NCI-H748 treated with DMSO at 0.1 percent for 48 hours (cell line): ENCODE measurements around the gene FKBP5.
A peak's percentile ranks its signal among the peaks of the same experiment; 100 is the strongest.
"Not testable (repeated sequence)": the region's sequence is repeated elsewhere in the genome, so short reads cannot be mapped to it uniquely, and the experiment has no call there.

Source experiments
- DNase-seq: peaks from one replicate; lab custom pipeline; 2025; lab: John Stamatoyannopoulos, UW

The FKBP5 gene

GRCh38 chr6:35583893-35584688 is 104.6 kb downstream of the FKBP5 start:
- DNase-seq = peak; percentile 74

GRCh38 chr6:35582315-35582714 is 106.4 kb downstream of the FKBP5 start:
- no peak for DNase-seq

- no peak for DNase-seq
Measured at GRCh38 chr6:35581633-35582032, 107.1 kb downstream of the FKBP5 start.

GRCh38 chr6:35580836-35581235 is 107.9 kb downstream of the FKBP5 start:
- DNase-seq = no peak

GRCh38 chr6:35576682-35577081 is 112.0 kb downstream of the FKBP5 start:
- DNase-seq = no peak

GRCh38 chr6:35573495-35574110 is 115.1 kb downstream of the FKBP5 start:
- DNase-seq = no peak

GRCh38 chr6:35570885-35571330 is 117.8 kb downstream of the FKBP5 start:
- not testable (repeated sequence) for DNase-seq

GRCh38 chr6:35569011-35569461 is 119.7 kb downstream of the FKBP5 start:
- no peak for DNase-seq

- no peak for DNase-seq
Measured at GRCh38 chr6:35566794-35567193, 121.9 kb downstream of the FKBP5 start.

GRCh38 chr6:35564733-35565132 is 124.0 kb downstream of the FKBP5 start:
- no peak for DNase-seq

GRCh38 chr6:35562060-35562459 is 126.7 kb downstream of the FKBP5 start:
- no peak for DNase-seq

- no peak for DNase-seq
Measured at GRCh38 chr6:35561113-35561512, 127.6 kb downstream of the FKBP5 start.

- no peak for DNase-seq
Measured at GRCh38 chr6:35558571-35558970, 130.1 kb downstream of the FKBP5 start.

- no peak for DNase-seq
Measured at GRCh38 chr6:35557239-35557638, 131.5 kb downstream of the FKBP5 start.

- no peak for DNase-seq
Measured at GRCh38 chr6:35554811-35555210, 133.9 kb downstream of the FKBP5 start.

GRCh38 chr6:35553315-35553714 is 135.4 kb downstream of the FKBP5 start:
- no peak for DNase-seq

- no peak for DNase-seq
Measured at GRCh38 chr6:35552285-35552917, 136.3 kb downstream of the FKBP5 start.

GRCh38 chr6:35550437-35550836 is 138.3 kb downstream of the FKBP5 start:
- DNase-seq = no peak

GRCh38 chr6:35547676-35548075 is 141.0 kb downstream of the FKBP5 start:
- no peak for DNase-seq

GRCh38 chr6:35544769-35545361 is 143.8 kb downstream of the FKBP5 start:
- no peak for DNase-seq

- DNase-seq = no peak
Measured at GRCh38 chr6:35543459-35544193, 145.1 kb downstream of the FKBP5 start.

- no peak for DNase-seq
Measured at GRCh38 chr6:35541836-35542235, 146.9 kb downstream of the FKBP5 start.
